HCT116 (cell line): ENCODE measurements around the gene NACC2. TPM values are rescaled to one million over a fixed set of nuclear protein-coding genes. Genes with fewer than 3 reads are reported as not detected.

Experiments
- ATAC-seq: fragments of 200-7000 bp; cut with Tn5 transposase; 2 replicates; pipeline ENCODE4 v1.9.1; 2020; ENCODE audit warnings: mild to moderate bottlenecking, moderate library complexity
- BruUV-seq: library from RNA; stranded (reverse); fragments of 400-500 nt; replicated peaks from 2 replicates; lab custom pipeline; 2021; lab: Mats Ljungman, UMichigan
- CTCF ChIA-PET: fragments of 300-600 bp; sonication (Branson Sonifier 250); formaldehyde crosslinking; loops from one replicate; lab custom pipeline; 2021; ENCODE audit warnings: antibody characterized with exemption; lab: Charles Lee
- POLR2A ChIA-PET: fragments of 300-600, 350-600 bp; sonication (Branson Sonifier 250); formaldehyde crosslinking; loops from one replicate; lab custom pipeline; 2021; ENCODE audit warnings: antibody characterized with exemption; lab: Charles Lee
- RAD21 ChIA-PET, 2 experiments: fragments of 300-600 bp; sonication (Branson Sonifier 250); formaldehyde crosslinking; loops; one replicate each; lab custom pipeline; 2023; ENCODE audit warnings: low total read pairs in 2 of 2; ENCODE audit not compliant: uncharacterized antibody in 2 of 2, unreplicated experiment in 2 of 2, low non-redundant PET in 1 of 2; lab: Charles Lee
- DNase-seq: peaks from one replicate; pipeline ENCODE4 v3.0.0-alpha.2; 2010; ENCODE audit warnings: low read depth, low spot score
- H2AFZ ChIP-seq: fragments of 200-600 bp; shearing (Covaris generic), sonication (generic); 2 replicates; pipeline ENCODE4 v1.6.1; 2017; ENCODE audit warnings: low read depth, mixed run types, mixed read lengths, antibody characterized with exemption, low read length; ENCODE audit not compliant: poor library complexity, severe bottlenecking
- H3K27ac ChIP-seq: 2 replicates; pipeline ENCODE4 v1.5.1; 2012; ENCODE audit warnings: low read depth, low read length
- H3K27me3 ChIP-seq: fragments of 200-600 bp; sonication (generic); 2 replicates; pipeline ENCODE4 v1.6.1; 2016; ENCODE audit warnings: mixed run types, low read length, mixed read lengths; ENCODE audit not compliant: insufficient read depth
- H3K36me3 ChIP-seq, 2 experiments: fragments of 200-500 bp in 1 of 2; fragments of 200-600 bp in 1 of 2; sonication (Bioruptor generic) in 1 of 2; sonication (generic) in 1 of 2; 2 replicates each; pipeline versions ENCODE4 v1.5.1 to v1.6.1; 2014 to 2016; ENCODE audit warnings: low read length in 2 of 2, inconsistent platforms in 1 of 2, mixed read lengths in 1 of 2, mixed run types in 1 of 2; ENCODE audit not compliant: insufficient read depth in 2 of 2, control insufficient read depth in 1 of 2
- H3K4me1 ChIP-seq, 2 experiments: fragments of 200-600 bp in 1 of 2; sonication (generic) in 1 of 2; 2 replicates each; pipeline versions ENCODE4 v1.5.1 to v1.6.1; 2012 to 2017; ENCODE audit warnings: low read length in 2 of 2, inconsistent platforms in 1 of 2, mild to moderate bottlenecking in 1 of 2, mixed read lengths in 1 of 2, mixed run types in 1 of 2, moderate library complexity in 1 of 2; ENCODE audit not compliant: insufficient read depth in 2 of 2, control insufficient read depth in 1 of 2
- H3K4me2 ChIP-seq: fragments of 200-600 bp; sonication (generic); 2 replicates; pipeline ENCODE4 v1.6.1; 2017; ENCODE audit warnings: mixed run types, low read length, mixed read lengths
- H3K4me3 ChIP-seq, 2 experiments: fragments of 200-600 bp in 1 of 2; sonication (generic) in 1 of 2; replicated peaks in 1 of 2; 2 replicates each; pipeline ENCODE4 v1.5.1; 2011 to 2016; ENCODE audit warnings: low read length in 2 of 2, control low read depth in 1 of 2, low read depth in 1 of 2, mild to moderate bottlenecking in 1 of 2, mixed read lengths in 1 of 2, mixed run types in 1 of 2
- H3K79me2 ChIP-seq: fragments of 200-600 bp; sonication (generic); 2 replicates; pipeline ENCODE4 v1.6.1; 2017; ENCODE audit warnings: mild to moderate bottlenecking, mixed run types, low read length, moderate library complexity, mixed read lengths; ENCODE audit not compliant: insufficient read depth
- H3K9ac ChIP-seq: fragments of 200-600 bp; sonication (generic); 2 replicates; pipeline ENCODE4 v1.6.1; 2016; ENCODE audit warnings: low read length, mixed read lengths
- H3K9me2 ChIP-seq: fragments of 200-600 bp; sonication (generic), shearing (Covaris generic); 2 replicates; pipeline ENCODE4 v1.6.1; 2017; ENCODE audit warnings: mixed run types, mild to moderate bottlenecking, moderate library complexity; ENCODE audit not compliant: insufficient read depth
- H3K9me3 ChIP-seq, 2 experiments: fragments of 200-500 bp in 1 of 2; fragments of 200-600 bp in 1 of 2; sonication (Bioruptor generic) in 1 of 2; sonication (generic) in 1 of 2; 2 replicates each; pipeline ENCODE4 v1.6.1; 2014 to 2017; ENCODE audit warnings: low read length in 2 of 2, mixed read lengths in 2 of 2, inconsistent platforms in 1 of 2, low read depth in 1 of 2, mild to moderate bottlenecking in 1 of 2, mixed run types in 1 of 2, moderate library complexity in 1 of 2; ENCODE audit not compliant: control insufficient read depth in 1 of 2, insufficient read depth in 1 of 2
- H4K20me1 ChIP-seq: fragments of 200-600 bp; sonication (generic), shearing (Covaris generic); 2 replicates; pipeline ENCODE4 v1.6.1; 2017; ENCODE audit warnings: mixed run types, mild to moderate bottlenecking, moderate library complexity; ENCODE audit not compliant: insufficient read depth
- POLR2A ChIP-seq: IDR thresholded peaks from 2 replicates; pipeline ENCODE4 v1.7.0; 2011; ENCODE audit warnings: borderline replicate concordance; ENCODE audit not compliant: insufficient read depth, insufficient read length; ENCODE audit errors: extremely low read depth
- SP1 ChIP-seq: IDR thresholded peaks from 2 replicates; pipeline ENCODE4 v1.6.1; 2012; ENCODE audit warnings: low read depth
- TCF7L2 ChIP-seq: IDR thresholded peaks from 2 replicates; pipeline ENCODE4 v1.7.0; 2011; ENCODE audit warnings: borderline replicate concordance, inconsistent platforms; ENCODE audit not compliant: insufficient read depth, insufficient read length; ENCODE audit errors: extremely low read depth
- intact Hi-C: fragments of 100-400 bp; cut with micrococcal nuclease; formaldehyde crosslinking; loops from 2 replicates; pipeline ENCODE4 v1.10.0; 2022
- total RNA-seq: library from RNA; stranded (reverse); gene quantifications from one replicate; pipeline ENCODE4 v1.2.1, GENCODE V29; 2021; ENCODE audit not compliant: unreplicated experiment

NACC2 gene
- total RNA-seq, 1 experiment from 2014 or later = 27.8 TPM

DNA sequence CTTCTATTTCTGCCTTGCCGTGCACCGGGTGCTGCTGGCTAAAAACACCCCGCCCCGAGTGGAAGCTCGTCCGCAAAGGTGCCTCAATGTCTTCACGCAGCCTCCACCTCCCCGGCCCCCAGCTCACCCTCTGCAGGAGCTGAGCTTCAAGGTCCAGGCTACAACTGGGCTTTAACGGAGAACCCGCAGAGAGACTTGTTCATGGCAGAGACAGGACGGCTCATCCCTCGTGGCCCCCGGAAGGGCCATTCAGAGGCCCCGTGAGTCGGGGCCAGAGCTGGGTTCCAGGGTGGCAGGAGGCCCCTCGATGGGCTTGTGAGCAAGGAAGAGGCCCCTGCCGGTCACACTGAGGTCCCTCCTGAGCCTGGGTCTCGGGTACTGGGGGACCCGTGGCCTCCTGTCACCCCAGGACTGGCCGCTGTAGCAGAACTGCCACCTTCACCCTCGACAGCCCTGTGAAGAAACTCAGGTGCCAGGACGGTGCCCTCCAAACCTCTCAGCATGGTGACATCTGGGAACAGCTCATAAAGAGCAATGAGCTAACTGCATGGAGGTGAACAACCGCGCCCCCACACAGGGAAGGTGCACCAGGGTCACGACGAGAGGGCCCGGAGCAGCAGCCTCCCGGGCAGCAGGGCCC lies 75.9 kb downstream of the NACC2 start:
- H3K4me3 ChIP-seq = no peak overlapping the region
- no peaks in the 10 kb centered on the region for H3K36me3 ChIP-seq
- H3K9me3 ChIP-seq = no peaks in the 10 kb centered on the region
- no peak overlapping the region for H3K27ac ChIP-seq
- H3K27me3 ChIP-seq = no peaks in the 10 kb centered on the region
- H3K4me2 ChIP-seq = no peak overlapping the region
- no TSS peak for BruUV-seq
- ChIA-PET POLR2A (no interaction called here), RAD21 (no interaction called here), CTCF (interaction anchor here (0.6 kb wide), 1 partner anchor 416 kb away, joined by 3 read pairs; no protein-coding TSS in a partner anchor)
- H3K9ac ChIP-seq = no peak overlapping the region
- no peak overlapping the region for H2AFZ ChIP-seq
- no peak for DNase-seq
- no peak for TF ChIP-seq TCF7L2
- TF ChIP-seq POLR2A = no peak
- peaks cover 33% of the 10 kb centered on the region for H3K79me2 ChIP-seq
- no peak for ATAC-seq
- H4K20me1 ChIP-seq = no peaks in the 10 kb centered on the region
- intact Hi-C loops = no loop called here
- no peaks in the 10 kb centered on the region for H3K4me1 ChIP-seq
- no peaks in the 10 kb centered on the region for H3K9me2 ChIP-seq

DNA sequence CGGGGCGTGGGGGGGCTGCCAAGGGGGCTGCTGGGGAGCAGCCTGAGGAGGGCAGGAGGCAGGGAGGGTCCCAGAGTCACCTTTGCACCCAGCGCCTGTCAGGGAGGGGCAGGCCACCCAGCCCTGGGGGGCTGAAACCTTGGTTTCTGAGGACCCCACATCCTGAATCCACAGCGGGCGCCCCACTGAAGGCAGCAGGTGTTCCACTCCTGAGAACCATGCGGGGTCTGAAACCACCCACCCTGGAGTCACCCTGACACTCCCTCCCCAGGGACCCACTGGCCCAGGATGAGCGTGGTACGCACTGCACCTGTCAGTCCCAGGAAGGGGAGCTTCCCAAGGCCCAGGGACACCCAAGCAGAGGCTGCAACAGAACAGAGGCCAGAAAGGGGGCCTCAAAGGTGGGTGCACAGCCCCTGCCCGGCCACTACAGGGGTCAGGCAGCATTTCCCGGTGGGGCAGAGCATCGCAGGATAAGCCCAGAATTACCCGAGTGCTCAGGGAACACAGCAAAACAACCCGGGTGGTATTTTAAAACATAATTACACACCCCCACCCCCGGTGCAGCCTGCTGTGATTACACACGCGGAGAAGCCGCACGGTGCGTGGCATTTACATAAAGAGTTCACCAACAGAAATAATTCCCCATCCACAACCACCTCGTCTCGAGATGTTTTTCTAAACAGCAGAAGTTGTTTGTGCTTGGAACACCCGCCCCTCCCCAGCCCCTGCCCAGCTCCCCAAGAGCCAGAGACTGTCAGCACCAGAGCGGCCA lies 76.6 kb downstream of the NACC2 start:
- no peak for TF ChIP-seq SP1
- Histone ChIP-seq H4K20me1 (no peaks in the 10 kb centered on the region), H3K4me3 (no peak overlapping the region), H3K36me3 (no peaks in the 10 kb centered on the region; a peak in 1 of 4 replicates), H3K4me2 (no peak overlapping the region), H2AFZ (no peak overlapping the region), H3K9me3 (no peaks in the 10 kb centered on the region), H3K9ac (no peak overlapping the region), H3K27ac (no peak overlapping the region), H3K79me2 (peaks cover 29% of the 10 kb centered on the region), H3K27me3 (no peaks in the 10 kb centered on the region), H3K9me2 (no peaks in the 10 kb centered on the region), H3K4me1 (no peaks in the 10 kb centered on the region)
- ChIA-PET CTCF (interaction anchor here (0.6 kb wide), 1 partner anchor 415 kb away, joined by 3 read pairs; no protein-coding TSS in a partner anchor), RAD21 (no interaction called here), POLR2A (no interaction called here)
- intact Hi-C loops = no loop called here
- ATAC-seq (no peak), DNase-seq (no peak)
- no TSS peak for BruUV-seq
